ENCODE data around the gene MACROH2A1.

GRCh38 chr5:135446206-135446605, 47.2 kb upstream of the MACROH2A1 start:
- no peak for TF ChIP-seq POLR2AphosphoS5 (IDR thresholded peaks at IDR 0.05)
- no peak for TF ChIP-seq EP300 (IDR thresholded peaks at IDR 0.05)
- TF ChIP-seq, protein P1, sequence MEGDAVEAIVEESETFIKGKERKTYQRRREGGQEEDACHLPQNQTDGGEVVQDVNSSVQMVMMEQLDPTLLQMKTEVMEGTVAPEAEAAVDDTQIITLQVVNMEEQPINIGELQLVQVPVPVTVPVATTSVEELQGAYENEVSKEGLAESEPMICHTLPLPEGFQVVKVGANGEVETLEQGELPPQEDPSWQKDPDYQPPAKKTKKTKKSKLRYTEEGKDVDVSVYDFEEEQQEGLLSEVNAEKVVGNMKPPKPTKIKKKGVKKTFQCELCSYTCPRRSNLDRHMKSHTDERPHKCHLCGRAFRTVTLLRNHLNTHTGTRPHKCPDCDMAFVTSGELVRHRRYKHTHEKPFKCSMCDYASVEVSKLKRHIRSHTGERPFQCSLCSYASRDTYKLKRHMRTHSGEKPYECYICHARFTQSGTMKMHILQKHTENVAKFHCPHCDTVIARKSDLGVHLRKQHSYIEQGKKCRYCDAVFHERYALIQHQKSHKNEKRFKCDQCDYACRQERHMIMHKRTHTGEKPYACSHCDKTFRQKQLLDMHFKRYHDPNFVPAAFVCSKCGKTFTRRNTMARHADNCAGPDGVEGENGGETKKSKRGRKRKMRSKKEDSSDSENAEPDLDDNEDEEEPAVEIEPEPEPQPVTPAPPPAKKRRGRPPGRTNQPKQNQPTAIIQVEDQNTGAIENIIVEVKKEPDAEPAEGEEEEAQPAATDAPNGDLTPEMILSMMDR (IDR thresholded peaks at IDR 0.05) = no peak
